Bronchus fibroblast of lung (primary cell): ENCODE measurements around the gene CRB2. TPM values are rescaled to one million over a fixed set of nuclear protein-coding genes. Genes with fewer than 3 reads are reported as not detected.

Source experiments
- total RNA-seq: library from RNA; depleted of rRNA; stranded (reverse); fragments of >200 nt; gene quantifications from 2 replicates; pipeline ENCODE4 v1.2.3, GENCODE V29; 2015

The CRB2 gene
- total RNA-seq, result under 0.01 TPM in 1 of 2 replicates, not detected in the other

DNA sequence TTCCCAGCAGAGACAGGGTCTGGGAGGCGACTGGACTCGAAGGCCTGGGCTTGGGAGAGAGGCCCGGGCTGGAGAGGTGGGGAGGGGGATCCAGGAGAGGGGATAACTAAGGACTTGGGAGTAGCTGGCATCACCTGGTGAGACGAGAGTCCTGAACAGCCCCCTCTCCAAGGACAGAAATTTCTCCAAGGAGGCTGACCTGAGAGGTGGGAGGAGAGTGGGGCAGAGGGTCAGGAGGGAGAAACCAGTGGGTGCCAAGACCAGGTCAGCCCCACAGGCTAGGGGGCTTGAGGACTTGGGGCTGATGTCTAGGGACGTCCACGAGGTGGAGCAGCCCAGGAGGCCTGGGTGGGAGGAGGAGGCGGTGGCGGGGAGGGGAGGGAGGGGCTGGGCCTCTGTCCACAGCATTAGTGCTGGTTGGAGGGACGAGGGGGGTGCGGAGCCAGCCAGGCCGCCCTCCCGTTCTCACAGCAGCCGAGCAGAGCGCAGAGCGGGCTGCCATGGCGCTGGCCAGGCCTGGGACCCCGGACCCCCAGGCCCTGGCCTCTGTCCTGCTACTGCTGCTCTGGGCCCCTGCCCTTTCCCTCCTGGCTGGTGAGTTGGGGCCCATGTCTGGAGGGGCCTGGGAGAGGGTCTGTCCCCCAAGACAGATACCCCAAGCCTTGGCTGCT is at the start of gene CRB2:
CRB2 (plus strand) TSS at position 437 of the 671 bp plus-strand sequence; CDS start at position 501, 64 bp downstream.

Other genes with a start within 250 kb of the CRB2 start
- 2.4 and 3.4 TPM in 2 replicates for gene STRBP, start 87.6 kb upstream of the CRB2 start, total RNA-seq